ENCODE measurements around the gene PDZRN3. TPM values are rescaled to one million over a fixed set of nuclear protein-coding genes. Genes with fewer than 3 reads are reported as not detected.

The PDZRN3 gene
- total and polyA plus RNA-seq, 2 donors from 2014 or later: 9.5 to 13.2 TPM

GRCh38 chr3:73403444-73403843 lies 221.3 kb downstream of the PDZRN3 start:
- DNase-seq (no peak), FAIRE-seq (no peak)
- H3K4me1 ChIP-seq (ENCODE audit: control insufficient read depth in 2 of 3, insufficient read depth in 2 of 3, low read depth in 1 of 3, low read length in 3 of 3): peaks cover 0 to 7% (median 0%) of the 10 kb centered on the region in 3 donors
- H3K4me3 ChIP-seq (ENCODE audit: low read length in 3 of 3): no peak overlapping the region
- no peaks in the 10 kb centered on the region for H3K27me3 ChIP-seq (ENCODE audit: control insufficient read depth, insufficient read depth, low read length)
- H3K36me3 ChIP-seq (ENCODE audit: control insufficient read depth in 2 of 3, insufficient read depth in 3 of 3, low read length in 3 of 3): peaks cover 0 to 13% (median 11%) of the 10 kb centered on the region in 3 donors
- H3K9me3 ChIP-seq (ENCODE audit: control insufficient read depth in 2 of 3, insufficient read depth in 1 of 3, low read length in 3 of 3): no peaks in the 10 kb centered on the region
- no peak overlapping the region for H3K27ac ChIP-seq (ENCODE audit: low read depth in 2 of 2, low read length in 2 of 2)
- H3K9ac ChIP-seq (ENCODE audit: low read length in 3 of 3): no peak overlapping the region
- no peak for TF ChIP-seq CTCF (IDR thresholded peaks at IDR 0.05; ENCODE audit: borderline replicate concordance, extremely low read depth, insufficient read depth)
- intact Hi-C loops (cut with DNase I): no loop called here

GRCh38 chr3:73401616-73402279 lies 223.0 kb downstream of the PDZRN3 start:
- H3K27me3 ChIP-seq (ENCODE audit: control insufficient read depth, insufficient read depth, low read length): no peaks in the 10 kb centered on the region
- TF ChIP-seq CTCF (IDR thresholded peaks at IDR 0.05; ENCODE audit: borderline replicate concordance, extremely low read depth, insufficient read depth): no peak
- H3K27ac ChIP-seq (ENCODE audit: low read depth in 2 of 2, low read length in 2 of 2): no peak overlapping the region
- intact Hi-C loops (cut with DNase I): no loop called here
- H3K4me1 ChIP-seq (ENCODE audit: control insufficient read depth in 2 of 3, insufficient read depth in 2 of 3, low read depth in 1 of 3, low read length in 3 of 3): peaks cover 0 to 7% (median 0%) of the 10 kb centered on the region in 3 donors
- H3K4me3 ChIP-seq (ENCODE audit: low read length in 3 of 3): no peak overlapping the region
- peak in 4 of 5 donors; percentile 59 to 91 (median 77) for DNase-seq
- no peak overlapping the region for H3K9ac ChIP-seq (ENCODE audit: low read length in 3 of 3)
- no peaks in the 10 kb centered on the region for H3K9me3 ChIP-seq (ENCODE audit: control insufficient read depth in 2 of 3, insufficient read depth in 1 of 3, low read length in 3 of 3)
- FAIRE-seq: no peak
- H3K36me3 ChIP-seq (ENCODE audit: control insufficient read depth in 2 of 3, insufficient read depth in 3 of 3, low read length in 3 of 3): peaks cover 0 to 13% (median 11%) of the 10 kb centered on the region in 3 donors

- H3K9ac ChIP-seq (ENCODE audit: low read length in 3 of 3): no peak overlapping the region
- no peak overlapping the region for H3K4me3 ChIP-seq (ENCODE audit: low read length in 3 of 3)
- H3K36me3 ChIP-seq (ENCODE audit: control insufficient read depth in 2 of 3, insufficient read depth in 3 of 3, low read length in 3 of 3): peaks cover 0 to 13% (median 11%) of the 10 kb centered on the region in 3 donors
- H3K27me3 ChIP-seq (ENCODE audit: control insufficient read depth, insufficient read depth, low read length): no peaks in the 10 kb centered on the region
- peaks cover 0 to 7% (median 0%) of the 10 kb centered on the region in 3 donors for H3K4me1 ChIP-seq (ENCODE audit: control insufficient read depth in 2 of 3, insufficient read depth in 2 of 3, low read depth in 1 of 3, low read length in 3 of 3)
- intact Hi-C loops (cut with DNase I): no loop called here
- peak in 2 of 5 donors; percentile 38 to 86 for DNase-seq
- H3K9me3 ChIP-seq (ENCODE audit: control insufficient read depth in 2 of 3, insufficient read depth in 1 of 3, low read length in 3 of 3): no peaks in the 10 kb centered on the region
- H3K27ac ChIP-seq (ENCODE audit: low read depth in 2 of 2, low read length in 2 of 2): no peak overlapping the region
- no peak for FAIRE-seq
- no peak for TF ChIP-seq CTCF (IDR thresholded peaks at IDR 0.05; ENCODE audit: borderline replicate concordance, extremely low read depth, insufficient read depth)
These were observed 223.7 kb downstream of the PDZRN3 start for GRCh38 chr3:73401059-73401458.
